ENCODE results near the gene EED.
A peak's percentile ranks its signal among the peaks of the same experiment; 100 is the strongest.

EED gene

DNA sequence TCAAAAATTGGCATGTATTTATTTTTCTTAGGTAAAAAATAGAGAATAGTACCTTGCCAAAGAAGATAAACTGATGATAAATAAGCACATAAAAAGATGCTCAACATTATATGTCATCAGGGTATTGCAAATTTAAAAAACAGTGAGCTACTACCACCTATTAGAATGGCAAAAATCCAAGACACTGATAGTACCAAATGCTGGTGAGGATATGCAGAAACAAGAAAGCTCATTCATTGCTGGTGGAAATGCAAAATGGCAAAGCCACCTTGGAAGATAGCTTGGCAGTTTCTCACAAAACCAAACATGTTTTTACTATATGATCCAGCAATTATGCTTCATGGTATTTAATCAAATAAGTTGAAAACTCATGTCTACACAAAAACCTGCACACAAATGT, 46.4 kb upstream of the EED start:
- H3K27me3 ChIP-seq (replicated peaks; ENCODE audit: control insufficient read depth, insufficient read depth, low read length), result no peaks in the 10 kb centered on the region
- TF ChIP-seq, protein P1, sequence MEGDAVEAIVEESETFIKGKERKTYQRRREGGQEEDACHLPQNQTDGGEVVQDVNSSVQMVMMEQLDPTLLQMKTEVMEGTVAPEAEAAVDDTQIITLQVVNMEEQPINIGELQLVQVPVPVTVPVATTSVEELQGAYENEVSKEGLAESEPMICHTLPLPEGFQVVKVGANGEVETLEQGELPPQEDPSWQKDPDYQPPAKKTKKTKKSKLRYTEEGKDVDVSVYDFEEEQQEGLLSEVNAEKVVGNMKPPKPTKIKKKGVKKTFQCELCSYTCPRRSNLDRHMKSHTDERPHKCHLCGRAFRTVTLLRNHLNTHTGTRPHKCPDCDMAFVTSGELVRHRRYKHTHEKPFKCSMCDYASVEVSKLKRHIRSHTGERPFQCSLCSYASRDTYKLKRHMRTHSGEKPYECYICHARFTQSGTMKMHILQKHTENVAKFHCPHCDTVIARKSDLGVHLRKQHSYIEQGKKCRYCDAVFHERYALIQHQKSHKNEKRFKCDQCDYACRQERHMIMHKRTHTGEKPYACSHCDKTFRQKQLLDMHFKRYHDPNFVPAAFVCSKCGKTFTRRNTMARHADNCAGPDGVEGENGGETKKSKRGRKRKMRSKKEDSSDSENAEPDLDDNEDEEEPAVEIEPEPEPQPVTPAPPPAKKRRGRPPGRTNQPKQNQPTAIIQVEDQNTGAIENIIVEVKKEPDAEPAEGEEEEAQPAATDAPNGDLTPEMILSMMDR (IDR thresholded peaks at IDR 0.05; ENCODE audit: insufficient read depth, low read length, poor library complexity, severe bottlenecking), result no peak
- H3K36me3 ChIP-seq (ENCODE audit: control insufficient read depth, insufficient read depth, low read length), result no peaks in the 10 kb centered on the region
- DNase-seq (ENCODE audit: extremely low read depth, insufficient read length), result no peak
- no peak overlapping the region for H3K4me3 ChIP-seq (replicated peaks; ENCODE audit: low read depth, low read length)

DNA sequence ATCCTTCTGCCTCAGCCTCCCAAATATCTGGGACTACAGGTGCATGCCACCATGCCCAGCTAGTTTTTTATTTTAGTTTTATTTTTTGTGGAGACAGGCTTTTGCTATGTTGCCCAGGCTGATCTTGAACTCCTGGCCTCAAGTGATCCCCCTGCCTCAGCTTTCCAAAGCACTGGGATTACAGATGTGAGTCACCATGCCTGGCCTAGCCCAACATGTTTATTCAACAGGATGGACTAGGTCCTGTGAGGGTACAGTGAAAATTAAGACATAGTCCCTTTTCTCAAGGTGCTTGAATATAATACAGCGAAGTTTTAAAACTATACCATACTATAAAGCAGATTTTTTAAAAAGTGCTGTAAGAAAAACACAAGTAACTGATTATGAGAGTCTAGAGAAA, 45.2 kb upstream of the EED start:
- Histone ChIP-seq H3K27me3 (replicated peaks; ENCODE audit: control insufficient read depth, insufficient read depth, low read length) (no peaks in the 10 kb centered on the region), H3K36me3 (ENCODE audit: control insufficient read depth, insufficient read depth, low read length) (no peaks in the 10 kb centered on the region), H3K4me3 (replicated peaks; ENCODE audit: low read depth, low read length) (no peak overlapping the region)
- TF ChIP-seq, protein P1 (IDR thresholded peaks at IDR 0.05; ENCODE audit: insufficient read depth, low read length, poor library complexity, severe bottlenecking), result no peak
- no peak for DNase-seq (ENCODE audit: extremely low read depth, insufficient read length)

DNA sequence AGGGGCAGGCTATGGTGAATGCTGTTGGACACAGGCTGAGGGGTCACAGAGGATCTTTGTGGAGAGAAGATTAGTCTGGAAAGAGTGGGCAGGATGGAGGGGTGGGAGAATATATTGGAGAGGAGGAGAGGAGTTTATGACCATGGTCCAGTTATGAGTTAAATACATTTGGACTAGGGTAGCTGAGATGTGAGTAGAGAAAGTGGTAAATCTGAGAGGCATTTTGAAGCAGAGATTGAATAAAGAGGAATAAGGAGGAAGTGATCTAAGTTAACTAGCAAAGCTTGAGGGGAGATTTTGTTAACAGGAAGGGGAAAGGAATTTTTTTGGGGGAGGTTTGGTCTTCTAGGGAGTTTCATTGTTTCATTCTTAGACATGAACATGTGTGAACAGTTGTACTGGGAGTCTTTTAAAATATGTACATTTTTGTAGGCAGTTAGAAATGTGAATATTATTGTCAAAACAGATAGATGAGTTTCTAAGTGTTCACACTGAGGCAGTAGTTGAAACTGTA, 43.1 kb upstream of the EED start:
- Histone ChIP-seq H3K36me3 (ENCODE audit: control insufficient read depth, insufficient read depth, low read length) (no peaks in the 10 kb centered on the region), H3K4me3 (replicated peaks; ENCODE audit: low read depth, low read length) (no peak overlapping the region), H3K27me3 (replicated peaks; ENCODE audit: control insufficient read depth, insufficient read depth, low read length) (no peaks in the 10 kb centered on the region)
- DNase-seq (ENCODE audit: extremely low read depth, insufficient read length), result no peak
- TF ChIP-seq, protein P1 (IDR thresholded peaks at IDR 0.05; ENCODE audit: insufficient read depth, low read length, poor library complexity, severe bottlenecking), result no peak

DNA sequence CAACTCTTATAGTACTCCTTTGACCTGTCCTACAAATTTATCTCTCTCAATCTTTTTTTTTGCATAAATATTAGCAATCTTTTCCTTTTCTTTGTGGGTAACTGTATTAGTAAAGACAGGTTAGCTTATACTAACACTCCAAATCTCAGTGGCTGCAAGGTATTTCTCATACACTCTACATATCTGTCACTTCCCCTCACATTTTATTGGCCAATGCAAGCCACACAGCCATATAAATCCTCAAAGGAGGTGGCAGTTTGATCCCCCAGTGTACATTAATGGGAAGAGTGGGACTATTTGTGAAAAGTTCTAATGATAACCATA, 42.6 kb upstream of the EED start:
- no peak for DNase-seq (ENCODE audit: extremely low read depth, insufficient read length)
- no peaks in the 10 kb centered on the region for H3K36me3 ChIP-seq (ENCODE audit: control insufficient read depth, insufficient read depth, low read length)
- H3K27me3 ChIP-seq (replicated peaks; ENCODE audit: control insufficient read depth, insufficient read depth, low read length), result no peaks in the 10 kb centered on the region
- TF ChIP-seq, protein P1 (IDR thresholded peaks at IDR 0.05; ENCODE audit: insufficient read depth, low read length, poor library complexity, severe bottlenecking), result no peak
- peak overlapping the region; percentile 23; the same call in 1 of the 2 replicates for H3K4me3 ChIP-seq (replicated peaks; ENCODE audit: low read depth, low read length)

DNA sequence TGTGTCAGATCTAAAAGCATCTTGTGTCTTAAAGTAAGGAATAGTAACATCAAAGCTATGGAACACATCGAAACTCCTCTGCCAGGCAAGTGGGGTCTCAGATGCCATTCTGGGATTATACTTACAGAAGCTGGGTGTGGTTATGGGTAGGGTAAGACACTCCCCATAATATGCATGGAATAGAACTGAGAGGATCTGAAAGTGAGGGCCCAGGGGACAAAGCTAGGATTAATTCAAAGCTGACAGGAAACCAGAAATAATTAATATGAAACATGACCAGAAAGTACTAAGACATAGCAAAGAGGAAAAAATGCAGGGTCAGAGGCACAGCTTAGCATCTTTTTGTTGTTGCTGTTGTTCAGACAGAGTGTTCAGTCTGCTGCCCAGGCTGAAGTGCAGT, 40.2 kb upstream of the EED start:
- TF ChIP-seq, protein P1 (IDR thresholded peaks at IDR 0.05; ENCODE audit: insufficient read depth, low read length, poor library complexity, severe bottlenecking), result no peak
- Histone ChIP-seq H3K4me3 (replicated peaks; ENCODE audit: low read depth, low read length) (no peak overlapping the region), H3K36me3 (ENCODE audit: control insufficient read depth, insufficient read depth, low read length) (no peaks in the 10 kb centered on the region), H3K27me3 (replicated peaks; ENCODE audit: control insufficient read depth, insufficient read depth, low read length) (no peaks in the 10 kb centered on the region)
- no peak for DNase-seq (ENCODE audit: extremely low read depth, insufficient read length)

Data from GM06990 (cell line).